IMR-90 (cell line): ENCODE results near the gene SCN10A. TPM values are rescaled to one million over a fixed set of nuclear protein-coding genes. Genes with fewer than 3 reads are reported as not detected.

Source experiments
- ATAC-seq: fragments of 200-7000 bp; cut with Tn5 transposase; 2 replicates; pipeline ENCODE4 v1.9.1; 2020; ENCODE audit warnings: low read depth, mild to moderate bottlenecking, moderate library complexity
- BruUV-seq: library from RNA; stranded (reverse); fragments of 400-500 nt; replicated peaks from 2 replicates; lab custom pipeline; 2021; lab: Mats Ljungman, UMichigan
- CTCF ChIA-PET: fragments of 300-600 bp; formaldehyde crosslinking; extraction: SDS; loops from one replicate; lab custom pipeline; 2021; ENCODE audit warnings: antibody characterized with exemption; lab: Yijun Ruan, JAX
- POLR2A ChIA-PET: fragments of 300-600 bp; sonication (Branson Sonifier 250); formaldehyde crosslinking; loops from one replicate; lab custom pipeline; 2022; ENCODE audit warnings: antibody characterized with exemption; ENCODE audit not compliant: unreplicated experiment; lab: Charles Lee
- DNase-seq: peaks from one replicate; pipeline ENCODE4 v3.0.0; 2013
- H2AFZ ChIP-seq: replicated peaks from 2 replicates; pipeline ENCODE3; 2013; ENCODE audit warnings: low read length, mild to moderate bottlenecking; ENCODE audit not compliant: poor library complexity
- H2AK5ac ChIP-seq: 2 replicates; pipeline ENCODE4 v1.6.1; 2013; ENCODE audit warnings: low read depth, low read length, inconsistent platforms
- H2AK9ac ChIP-seq: replicated peaks from 2 replicates; pipeline ENCODE3; 2013; ENCODE audit warnings: mild to moderate bottlenecking, low read depth, low read length, moderate library complexity; ENCODE audit not compliant: poor library complexity
- H2BK120ac ChIP-seq: 2 replicates; pipeline ENCODE4 v1.6.1; 2013; ENCODE audit warnings: low read depth, low read length, inconsistent platforms
- H2BK15ac ChIP-seq: 3 replicates; pipeline ENCODE4 v1.6.1; 2013; ENCODE audit warnings: low read depth, low read length, inconsistent platforms
- H2BK20ac ChIP-seq: 2 replicates; pipeline ENCODE4 v1.6.1; 2013; ENCODE audit warnings: low read depth, mild to moderate bottlenecking, inconsistent platforms, low read length, moderate library complexity
- H2BK5ac ChIP-seq: 2 replicates; pipeline ENCODE4 v1.6.1; 2013; ENCODE audit warnings: mild to moderate bottlenecking, low read depth, low read length, inconsistent platforms; ENCODE audit not compliant: poor library complexity, severe bottlenecking
- H3K14ac ChIP-seq: replicated peaks from 2 replicates; pipeline ENCODE4 v1.6.1; 2013; ENCODE audit warnings: low read depth, low read length, inconsistent platforms
- H3K18ac ChIP-seq: 2 replicates; pipeline ENCODE4 v1.6.1; 2013; ENCODE audit warnings: low read depth, low read length, control low read depth
- H3K23ac ChIP-seq: 2 replicates; pipeline ENCODE4 v1.6.1; 2013; ENCODE audit warnings: low read depth, low read length, inconsistent platforms
- H3K27ac ChIP-seq: 2 replicates; pipeline ENCODE4 v1.5.1; 2013; ENCODE audit warnings: mild to moderate bottlenecking, control low read depth, low read length; ENCODE audit not compliant: insufficient read depth
- H3K27me3 ChIP-seq: 2 replicates; pipeline ENCODE4 v1.6.1; 2013; ENCODE audit warnings: low read length; ENCODE audit not compliant: control insufficient read depth, insufficient read depth
- H3K36me3 ChIP-seq: 2 replicates; pipeline ENCODE4 v1.6.1; 2013; ENCODE audit warnings: low read length, mixed read lengths; ENCODE audit not compliant: control insufficient read depth, insufficient read depth
- H3K4ac ChIP-seq: 2 replicates; pipeline ENCODE4 v1.6.1; 2013; ENCODE audit warnings: low read depth, low read length, inconsistent platforms
- H3K4me1 ChIP-seq: 2 replicates; pipeline ENCODE4 v1.6.1; 2013; ENCODE audit warnings: low read length, mixed read lengths; ENCODE audit not compliant: control insufficient read depth, insufficient read depth
- H3K4me2 ChIP-seq: 2 replicates; pipeline ENCODE4 v1.6.1; 2013; ENCODE audit warnings: low read depth, mild to moderate bottlenecking, control low read depth, low read length, moderate library complexity
- H3K4me3 ChIP-seq: 2 replicates; pipeline ENCODE4 v1.5.1; 2013; ENCODE audit warnings: low read depth, mild to moderate bottlenecking, control low read depth, low read length, moderate library complexity; ENCODE audit not compliant: insufficient read depth
- H3K56ac ChIP-seq: 2 replicates; pipeline ENCODE4 v1.6.1; 2013; ENCODE audit warnings: low read length, inconsistent platforms; ENCODE audit not compliant: insufficient read depth; ENCODE audit errors: extremely low read depth
- H3K79me1 ChIP-seq, 2 experiments: 2 replicates each; pipeline ENCODE4 v1.6.1; 2013; ENCODE audit warnings: low read length in 2 of 2, inconsistent platforms in 1 of 2, low read depth in 1 of 2
- H3K9ac ChIP-seq: 2 replicates; pipeline ENCODE4 v1.6.1; 2013; ENCODE audit warnings: low read depth, low read length, control low read depth
- H3K9me1 ChIP-seq: 2 replicates; pipeline ENCODE4 v1.6.1; 2013; ENCODE audit warnings: low read length, inconsistent platforms; ENCODE audit not compliant: insufficient read depth
- H3K9me3 ChIP-seq: 2 replicates; pipeline ENCODE4 v1.6.1; 2013; ENCODE audit warnings: low read length; ENCODE audit not compliant: control insufficient read depth, insufficient read depth
- H4K20me1 ChIP-seq: 2 replicates; pipeline ENCODE4 v1.6.1; 2013; ENCODE audit warnings: low read length, inconsistent platforms; ENCODE audit not compliant: insufficient read depth
- H4K5ac ChIP-seq: 2 replicates; pipeline ENCODE4 v1.6.1; 2013; ENCODE audit warnings: mild to moderate bottlenecking, low read depth, low read length, control low read depth
- H4K8ac ChIP-seq, 2 experiments: 2 replicates each; pipeline ENCODE4 v1.6.1; 2013; ENCODE audit warnings: low read depth in 2 of 2, low read length in 2 of 2, control low read depth in 1 of 2, inconsistent platforms in 1 of 2
- H4K91ac ChIP-seq: 2 replicates; pipeline ENCODE4 v1.6.1; 2013; ENCODE audit warnings: low read depth, low read length, inconsistent platforms; ENCODE audit not compliant: insufficient read depth
- BHLHE40 ChIP-seq: fragments of 150-350 bp; IDR thresholded peaks from 2 replicates; pipeline ENCODE4 v1.6.1; 2016; ENCODE audit warnings: mild to moderate bottlenecking, low read depth, low read length
- CEBPB ChIP-seq: IDR thresholded peaks from 2 replicates; pipeline ENCODE4 v1.6.1; 2012; ENCODE audit warnings: low read depth, low read length, improper control_type of control experiment
- FOS ChIP-seq: fragments of 150-350 bp; IDR thresholded peaks from 2 replicates; pipeline ENCODE4 v1.6.1; 2016; ENCODE audit warnings: low read depth, low read length
- MAZ ChIP-seq: IDR thresholded peaks from 2 replicates; pipeline ENCODE4 v1.6.1; 2012; ENCODE audit warnings: low read depth, mild to moderate bottlenecking, low read length, improper control_type of control experiment, moderate library complexity, borderline replicate concordance
- POLR2A ChIP-seq: IDR thresholded peaks from 2 replicates; pipeline ENCODE4 v1.6.1; 2012; ENCODE audit warnings: mild to moderate bottlenecking, low read depth, low read length
- RAD21 ChIP-seq: IDR thresholded peaks from 2 replicates; pipeline ENCODE4 v1.6.1; 2012; ENCODE audit warnings: low read length, improper control_type of control experiment
- RCOR1 ChIP-seq: IDR thresholded peaks from 2 replicates; pipeline ENCODE4 v1.6.1; 2012; ENCODE audit warnings: mild to moderate bottlenecking, low read length, improper control_type of control experiment; ENCODE audit not compliant: insufficient replicate concordance
- RFX5 ChIP-seq: IDR thresholded peaks from 2 replicates; pipeline ENCODE4 v1.8.0; 2012; ENCODE audit warnings: low read depth, mild to moderate bottlenecking, low read length, moderate library complexity
- SMC3 ChIP-seq: fragments of 150-350 bp; IDR thresholded peaks from 2 replicates; pipeline ENCODE4 v1.6.1; 2016; ENCODE audit warnings: low read depth, mild to moderate bottlenecking, antibody characterized with exemption, low read length, moderate library complexity
- USF2 ChIP-seq: fragments of 150-350 bp; IDR thresholded peaks from 2 replicates; pipeline ENCODE4 v1.6.1; 2017; ENCODE audit warnings: mild to moderate bottlenecking, antibody characterized with exemption, low read length, low read depth
- WGBS, 2 experiments: methylation state at CpG; one replicate each; pipeline versions ENCODE4 v1.1.5 to v1.1.7; 2013; ENCODE audit warnings: missing lambda C conversion rate in 2 of 2; ENCODE audit not compliant: insufficient read length in 1 of 2; ENCODE audit errors: extremely low coverage in 2 of 2; 5-methylcytosine and 5-hydroxymethylcytosine counted together
- dilution Hi-C: fragments of 300-500 bp; cut with HindIII; formaldehyde crosslinking; loops from one replicate; pipeline ENCODE4 v1.14.3; 2018; ENCODE audit warnings: low sequenced_read_pairs; ENCODE audit not compliant: unreplicated experiment
- in situ Hi-C: fragments of 300-500 bp; cut with MboI; formaldehyde crosslinking; loops from 3 replicates; pipeline ENCODE4 v1.14.3; 2019; ENCODE audit warnings: low sequenced_read_pairs, inconsistent platforms, mixed read lengths
- intact Hi-C: fragments of 100-400 bp; cut with micrococcal nuclease; formaldehyde crosslinking; loops from 2 replicates; pipeline ENCODE4 v1.10.0; 2022
- polyA plus RNA-seq, 3 experiments: library from polyadenylated mRNA; depleted of rRNA; stranded (reverse); fragments of >200 nt; gene quantifications; 2 replicates each; pipeline ENCODE4 v1.2.3, GENCODE V29; 2012; ENCODE audit warnings: low replicate concordance in 1 of 3
- total RNA-seq: library from RNA; depleted of rRNA; stranded (reverse); fragments of >200 nt; gene quantifications from 2 replicates; pipeline ENCODE4 v1.2.3, GENCODE V29; 2012
- TF ChIP-seq, protein P1 (sequence below): fragments of 150-350 bp; IDR thresholded peaks from 2 replicates; pipeline ENCODE4 v1.6.1; 2016; ENCODE audit warnings: low read depth, mild to moderate bottlenecking, low read length, moderate library complexity, borderline replicate concordance

Gene SCN10A
- total and polyA plus RNA-seq, 2 of the 4 experiments (the other 2 are of a cell fraction), result not detected

- Histone ChIP-seq H3K4me2 (no peak overlapping the region), H2BK15ac (no peak overlapping the region), H4K20me1 (no peaks in the 10 kb centered on the region), H3K9me1 (no peaks in the 10 kb centered on the region), H3K4me1 (no peaks in the 10 kb centered on the region), H2AFZ (no peak overlapping the region), H3K9ac (no peak overlapping the region), H3K56ac (no peak overlapping the region), H2AK9ac (no peak overlapping the region), H3K9me3 (no peaks in the 10 kb centered on the region), H3K79me1 (no peaks in the 10 kb centered on the region), H3K4me3 (no peak overlapping the region), H4K5ac (no peak overlapping the region), H3K36me3 (no peaks in the 10 kb centered on the region), H3K14ac (no peak overlapping the region), H4K91ac (no peak overlapping the region), H3K4ac (no peak overlapping the region), H2BK20ac (no peak overlapping the region), H3K27ac (no peak overlapping the region), H3K18ac (no peak overlapping the region), H3K27me3 (no peaks in the 10 kb centered on the region), H2BK5ac (no peak overlapping the region), H3K23ac (no peak overlapping the region), H4K8ac (no peak overlapping the region), H2BK120ac (no peak overlapping the region), H2AK5ac (no peak overlapping the region)
- TF ChIP-seq RFX5, result no peak
- no peak for TF ChIP-seq MAZ
- TF ChIP-seq POLR2A, result no peak
- TF ChIP-seq, protein P1, sequence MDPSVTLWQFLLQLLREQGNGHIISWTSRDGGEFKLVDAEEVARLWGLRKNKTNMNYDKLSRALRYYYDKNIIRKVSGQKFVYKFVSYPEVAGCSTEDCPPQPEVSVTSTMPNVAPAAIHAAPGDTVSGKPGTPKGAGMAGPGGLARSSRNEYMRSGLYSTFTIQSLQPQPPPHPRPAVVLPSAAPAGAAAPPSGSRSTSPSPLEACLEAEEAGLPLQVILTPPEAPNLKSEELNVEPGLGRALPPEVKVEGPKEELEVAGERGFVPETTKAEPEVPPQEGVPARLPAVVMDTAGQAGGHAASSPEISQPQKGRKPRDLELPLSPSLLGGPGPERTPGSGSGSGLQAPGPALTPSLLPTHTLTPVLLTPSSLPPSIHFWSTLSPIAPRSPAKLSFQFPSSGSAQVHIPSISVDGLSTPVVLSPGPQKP, result no peak
- TF ChIP-seq USF2, result no peak
- no peak for TF ChIP-seq SMC3
- TF ChIP-seq RAD21, result no peak
- no peak for TF ChIP-seq FOS
- no peak for TF ChIP-seq RCOR1
- TF ChIP-seq CEBPB, result no peak
- no peak for TF ChIP-seq BHLHE40
- POLR2A ChIA-PET, result no interaction called here
- no CpG with 5 or more reads among the region's 4 CpGs for WGBS, 2 experiments
- BruUV-seq, result no TSS peak
- dilution Hi-C loops, result no loop called here
- no peak for ATAC-seq
- DNase-seq, result no peak
- in situ Hi-C loops, result no loop called here
- CTCF ChIA-PET, result no interaction called here
- intact Hi-C loops, result no loop called here
Measured at GRCh38 chr3:38782148-38782547, 33.9 kb downstream of the SCN10A start.
